ENCODE results near the gene ISM1.

ISM1 gene

DNA sequence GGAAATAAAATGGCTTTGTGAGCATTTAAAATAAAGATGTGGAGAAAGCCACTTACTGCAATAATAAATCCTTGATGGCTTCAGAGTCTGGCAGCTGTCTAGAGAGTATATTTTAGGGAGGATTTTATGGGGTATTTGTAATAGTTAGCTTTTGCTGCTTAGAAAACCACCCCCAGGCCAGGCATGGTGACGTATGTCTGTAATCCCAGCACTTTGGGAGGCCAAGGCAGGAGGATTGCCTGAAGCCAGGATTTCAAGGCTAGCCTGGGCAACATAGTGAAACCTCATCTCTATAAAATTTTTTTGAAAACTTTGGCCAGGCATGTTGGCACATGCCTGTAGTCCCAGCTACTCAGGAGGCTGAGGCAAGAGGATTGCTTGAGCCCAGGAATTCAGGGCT lies 63.8 kb downstream of the ISM1 start:
- TF ChIP-seq, protein P1, sequence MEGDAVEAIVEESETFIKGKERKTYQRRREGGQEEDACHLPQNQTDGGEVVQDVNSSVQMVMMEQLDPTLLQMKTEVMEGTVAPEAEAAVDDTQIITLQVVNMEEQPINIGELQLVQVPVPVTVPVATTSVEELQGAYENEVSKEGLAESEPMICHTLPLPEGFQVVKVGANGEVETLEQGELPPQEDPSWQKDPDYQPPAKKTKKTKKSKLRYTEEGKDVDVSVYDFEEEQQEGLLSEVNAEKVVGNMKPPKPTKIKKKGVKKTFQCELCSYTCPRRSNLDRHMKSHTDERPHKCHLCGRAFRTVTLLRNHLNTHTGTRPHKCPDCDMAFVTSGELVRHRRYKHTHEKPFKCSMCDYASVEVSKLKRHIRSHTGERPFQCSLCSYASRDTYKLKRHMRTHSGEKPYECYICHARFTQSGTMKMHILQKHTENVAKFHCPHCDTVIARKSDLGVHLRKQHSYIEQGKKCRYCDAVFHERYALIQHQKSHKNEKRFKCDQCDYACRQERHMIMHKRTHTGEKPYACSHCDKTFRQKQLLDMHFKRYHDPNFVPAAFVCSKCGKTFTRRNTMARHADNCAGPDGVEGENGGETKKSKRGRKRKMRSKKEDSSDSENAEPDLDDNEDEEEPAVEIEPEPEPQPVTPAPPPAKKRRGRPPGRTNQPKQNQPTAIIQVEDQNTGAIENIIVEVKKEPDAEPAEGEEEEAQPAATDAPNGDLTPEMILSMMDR (IDR thresholded peaks at IDR 0.05; ENCODE audit: borderline replicate concordance, control extremely low read depth, extremely low read depth, insufficient read depth, missing control alignments), result no peak
- in situ Hi-C loops (cut with MboI; ENCODE audit: low sequenced_read_pairs, unreplicated experiment), result no loop called here
- DNase-seq (ENCODE audit: low spot score), result no peak

DNA sequence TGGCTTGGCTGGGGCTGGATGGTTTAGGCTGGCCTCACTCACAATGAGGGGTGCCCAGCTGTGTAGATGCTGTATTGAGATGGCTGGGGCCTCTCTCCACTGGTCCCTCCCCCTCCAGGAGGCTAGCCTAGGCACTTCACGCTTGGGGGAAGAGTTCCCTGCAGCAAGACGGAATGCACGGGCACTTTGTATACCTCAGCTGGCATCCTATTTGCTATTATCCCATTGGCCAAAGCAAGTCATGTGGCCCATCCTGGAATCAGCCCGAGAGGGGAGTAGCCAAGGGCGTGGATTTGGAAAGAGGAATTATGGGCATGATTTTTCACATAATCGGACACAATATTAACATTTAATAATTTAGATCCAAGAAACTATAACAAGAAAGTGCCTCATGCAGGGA lies 64.3 kb downstream of the ISM1 start:
- DNase-seq (ENCODE audit: low spot score), result no peak
- TF ChIP-seq, protein P1 (IDR thresholded peaks at IDR 0.05; ENCODE audit: borderline replicate concordance, control extremely low read depth, extremely low read depth, insufficient read depth, missing control alignments), result no peak
- in situ Hi-C loops (cut with MboI; ENCODE audit: low sequenced_read_pairs, unreplicated experiment), result no loop called here

- no peak for DNase-seq (ENCODE audit: low spot score)
- in situ Hi-C loops (cut with MboI; ENCODE audit: low sequenced_read_pairs, unreplicated experiment), result no loop called here
These were observed 65.0 kb downstream of the ISM1 start for GRCh38 chr20:13286052-13286451.

DNA sequence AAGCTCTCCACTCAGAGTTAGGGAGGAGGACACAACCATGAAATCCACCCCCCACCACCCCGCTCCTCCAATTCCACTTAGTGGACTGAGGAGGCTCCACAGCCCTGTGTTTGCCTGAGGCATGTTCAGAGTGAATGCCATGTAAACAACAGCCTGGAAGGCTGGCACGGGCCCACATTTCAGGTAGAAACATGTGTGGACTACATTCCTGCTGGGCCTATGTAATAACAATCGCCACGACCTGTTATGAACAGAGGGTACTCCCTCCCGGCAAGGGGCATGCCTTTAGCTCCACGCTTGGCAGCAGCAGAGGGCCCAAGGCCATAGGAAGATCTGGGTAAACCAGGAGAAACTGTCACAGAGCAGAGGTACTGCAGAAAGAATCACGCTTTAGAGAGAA lies 65.5 kb downstream of the ISM1 start:
- in situ Hi-C loops (cut with MboI; ENCODE audit: low sequenced_read_pairs, unreplicated experiment), result no loop called here

More at GRCh38 chr20:13286052-13286451, 65.0 kb downstream of the ISM1 start:
- TF ChIP-seq, protein P1 (IDR thresholded peaks at IDR 0.05; ENCODE audit: borderline replicate concordance, control extremely low read depth, extremely low read depth, insufficient read depth, missing control alignments), result no peak

DNA sequence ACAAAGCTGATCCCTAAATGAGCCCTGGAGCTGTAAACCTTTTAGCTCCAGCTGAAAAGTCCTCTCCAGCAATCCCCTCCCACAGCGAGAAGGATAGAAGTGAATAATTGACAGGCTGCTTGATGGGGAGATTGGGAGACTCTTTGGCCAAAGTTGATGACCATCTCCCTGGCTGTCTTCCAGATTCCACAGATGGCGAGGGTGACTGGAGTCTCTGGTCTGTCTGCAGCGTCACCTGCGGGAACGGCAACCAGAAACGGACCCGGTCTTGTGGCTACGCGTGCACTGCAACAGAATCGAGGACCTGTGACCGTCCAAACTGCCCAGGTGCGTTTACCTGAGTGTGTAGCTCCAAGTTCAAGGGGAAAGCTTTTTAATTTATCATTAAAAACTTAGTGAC lies 67.3 kb downstream of the ISM1 start:
- DNase-seq (ENCODE audit: low spot score), result no peak
- in situ Hi-C loops (cut with MboI; ENCODE audit: low sequenced_read_pairs, unreplicated experiment), result no loop called here
- TF ChIP-seq, protein P1 (IDR thresholded peaks at IDR 0.05; ENCODE audit: borderline replicate concordance, control extremely low read depth, extremely low read depth, insufficient read depth, missing control alignments), result no peak

More for the DNA sequence above, 65.5 kb downstream of the ISM1 start:
- TF ChIP-seq, protein P1 (IDR thresholded peaks at IDR 0.05; ENCODE audit: borderline replicate concordance, control extremely low read depth, extremely low read depth, insufficient read depth, missing control alignments), result no peak
- DNase-seq (ENCODE audit: low spot score), result no peak

DNA sequence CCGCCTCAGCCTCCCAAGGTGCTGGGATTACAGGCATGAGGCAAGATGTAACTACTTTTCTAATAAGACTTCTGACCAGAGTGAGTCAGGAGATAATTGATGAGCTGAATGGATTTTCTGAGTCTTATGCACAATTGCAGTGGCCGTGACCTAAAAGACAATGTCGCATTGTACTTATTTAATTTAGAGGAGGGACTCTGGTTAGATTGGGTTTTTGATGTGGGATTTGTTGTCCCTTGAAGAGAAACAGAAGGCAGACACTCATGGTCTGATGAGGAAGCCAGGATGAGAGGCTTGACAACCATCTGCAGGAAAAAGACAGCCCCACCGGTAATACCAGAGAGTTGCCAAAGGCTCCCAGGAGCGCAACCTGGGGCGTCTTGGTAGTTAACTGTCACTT lies 68.0 kb downstream of the ISM1 start:
- TF ChIP-seq, protein P1 (IDR thresholded peaks at IDR 0.05; ENCODE audit: borderline replicate concordance, control extremely low read depth, extremely low read depth, insufficient read depth, missing control alignments), result no peak
- in situ Hi-C loops (cut with MboI; ENCODE audit: low sequenced_read_pairs, unreplicated experiment), result no loop called here
- DNase-seq (ENCODE audit: low spot score), result no peak

GRCh38 chr20:13290724-13291123 lies 69.7 kb downstream of the ISM1 start:
- in situ Hi-C loops (cut with MboI; ENCODE audit: low sequenced_read_pairs, unreplicated experiment), result loop anchor here (10.0 kb wide), 1 partner anchor 176 kb away; no protein-coding TSS in a partner anchor
- DNase-seq (ENCODE audit: low spot score), result no peak
- TF ChIP-seq, protein P1 (IDR thresholded peaks at IDR 0.05; ENCODE audit: borderline replicate concordance, control extremely low read depth, extremely low read depth, insufficient read depth, missing control alignments), result no peak

Data from GM13976 (cell line).